K562 (cell line): ENCODE measurements around the gene GGNBP2. TPM values are rescaled to one million over a fixed set of nuclear protein-coding genes. Genes with fewer than 3 reads are reported as not detected.
A peak's percentile ranks its signal among the peaks of the same experiment; 100 is the strongest.

Experiments used
- E4F1 ChIP-seq: fragments of 250-450 bp; sonication (Bioruptor Pico); IDR thresholded peaks from 2 replicates; pipeline ENCODE4 v1.5.0; 2021; ENCODE audit warnings: mild to moderate bottlenecking, borderline replicate concordance
- HBP1 ChIP-seq: fragments of 450-650 bp; formaldehyde crosslinking; IDR thresholded peaks from 2 replicates; pipeline ENCODE4 v1.4.0; 2022; ENCODE audit warnings: missing genetic modification characterization
- MYC ChIP-seq, 2 experiments: fragments of 250-450 bp in 1 of 2; sonication (Bioruptor Pico) in 1 of 2; IDR thresholded peaks; 2 replicates each; pipeline versions ENCODE4 v1.5.1 to v1.6.1; 2012 to 2021; ENCODE audit warnings: low read depth in 2 of 2, borderline replicate concordance in 1 of 2, improper control_type of control experiment in 1 of 2, low read length in 1 of 2, mild to moderate bottlenecking in 1 of 2, moderate library complexity in 1 of 2
- NFE2L1 ChIP-seq: fragments of 450-650 bp; IDR thresholded peaks from 2 replicates; pipeline ENCODE4 v1.6.1; 2016; ENCODE audit warnings: missing genetic modification characterization, low read depth, mild to moderate bottlenecking, missing compliant biosample characterization, moderate library complexity, borderline replicate concordance
- POLR2A ChIP-seq: fragments of 450-650 bp; conservative IDR thresholded peaks from 2 replicates; pipeline ENCODE4 v1.6.1; 2016
- PRMT5 ChIP-seq: sonication (generic); formaldehyde crosslinking; IDR thresholded peaks from 2 replicates; pipeline ENCODE4 v1.5.0; 2020; ENCODE audit warnings: missing genetic modification reagents
- RBM34 ChIP-seq: fragments of 200-400 bp; formaldehyde crosslinking; IDR thresholded peaks from 2 replicates; pipeline ENCODE4 v1.6.1; 2018; ENCODE audit warnings: low read length, borderline replicate concordance; ENCODE audit not compliant: insufficient read depth
- SRSF1 ChIP-seq: fragments of 200-400 bp; formaldehyde crosslinking; IDR thresholded peaks from 2 replicates; pipeline ENCODE4 v1.6.1; 2017; ENCODE audit warnings: mild to moderate bottlenecking, low read depth, low read length, moderate library complexity
- ZC3H8 ChIP-seq: fragments of 450-650 bp; IDR thresholded peaks from 2 replicates; pipeline ENCODE4 v1.6.1; 2017
- ZNF324 ChIP-seq: fragments of 250-450 bp; sonication (Bioruptor Pico); IDR thresholded peaks from 2 replicates; pipeline ENCODE4 v1.4.0; 2020; ENCODE audit warnings: mild to moderate bottlenecking
- ZNF347 ChIP-seq: fragments of 450-650 bp; formaldehyde crosslinking; IDR thresholded peaks from 2 replicates; pipeline ENCODE4 v1.4.0; 2020; ENCODE audit warnings: low read depth, mild to moderate bottlenecking, moderate library complexity
- ZNF408 ChIP-seq: fragments of 250-450 bp; sonication (Bioruptor Pico); IDR thresholded peaks from 2 replicates; pipeline ENCODE4 v1.4.0; 2020; ENCODE audit warnings: low read depth, mild to moderate bottlenecking, moderate library complexity
- polyA plus RNA-seq, 8 experiments: library from polyadenylated mRNA; depleted of rRNA in 4 of 8; stranded (reverse) in 5 of 8; unstranded in 3 of 8; fragments of >200 nt; fragmentation: Nextera tagmentation in 2 of 8; fragmentation: Illumina TruSeq in 1 of 8; extraction: Ambion mirVana in 2 of 8; extraction: Trizol in 1 of 8; gene quantifications; 2 replicates each; pipeline versions ENCODE4 v1.2.1 to v1.2.3, GENCODE V29; 2011 to 2014; ENCODE audit warnings: inconsistent platforms in 1 of 8, missing spikeins in 1 of 8
- total RNA-seq, 7 experiments: library from RNA; depleted of rRNA in 6 of 7; stranded (reverse); fragments of >200 nt in 6 of 7; fragmentation: Illumina TruSeq in 2 of 7; extraction: Trizol in 2 of 7; gene quantifications; 2 replicates each; pipeline versions ENCODE4 v1.2.1 to v1.2.3, GENCODE V29; 2011 to 2021; ENCODE audit warnings: low replicate concordance in 1 of 7
- TF ChIP-seq, protein P1 (sequence below): conservative IDR thresholded peaks from 2 replicates; pipeline ENCODE4 v1.6.1; 2011; ENCODE audit warnings: low read depth, mild to moderate bottlenecking, low read length; ENCODE audit not compliant: control insufficient read depth
- TF ChIP-seq, protein P2 (sequence below): fragments of 450-650 bp; IDR thresholded peaks from 2 replicates; pipeline ENCODE4 v1.6.1; 2014; ENCODE audit warnings: low read depth, mild to moderate bottlenecking, moderate library complexity, borderline replicate concordance
- TF ChIP-seq, protein P3 (sequence below): fragments of 450-650 bp; IDR thresholded peaks from 2 replicates; pipeline ENCODE4 v1.6.1; 2016
- TF ChIP-seq, protein P4 (sequence below): fragments of 250-450 bp; sonication (Bioruptor Pico); IDR thresholded peaks from 2 replicates; pipeline ENCODE4 v1.8.0; 2022; ENCODE audit warnings: inconsistent platforms

The GGNBP2 gene
- total and polyA plus RNA-seq, 9 of the 15 experiments (the other 6 are each of a cell fraction or from before 2014, with no cell fraction given) = 35.7 to 96.6 (median 64.1) TPM

- TF ChIP-seq, protein P1, sequence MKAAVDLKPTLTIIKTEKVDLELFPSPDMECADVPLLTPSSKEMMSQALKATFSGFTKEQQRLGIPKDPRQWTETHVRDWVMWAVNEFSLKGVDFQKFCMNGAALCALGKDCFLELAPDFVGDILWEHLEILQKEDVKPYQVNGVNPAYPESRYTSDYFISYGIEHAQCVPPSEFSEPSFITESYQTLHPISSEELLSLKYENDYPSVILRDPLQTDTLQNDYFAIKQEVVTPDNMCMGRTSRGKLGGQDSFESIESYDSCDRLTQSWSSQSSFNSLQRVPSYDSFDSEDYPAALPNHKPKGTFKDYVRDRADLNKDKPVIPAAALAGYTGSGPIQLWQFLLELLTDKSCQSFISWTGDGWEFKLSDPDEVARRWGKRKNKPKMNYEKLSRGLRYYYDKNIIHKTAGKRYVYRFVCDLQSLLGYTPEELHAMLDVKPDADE = peak; percentile 15; the same call in 1 of the 2 replicates
- no peak for TF ChIP-seq ZNF408 (CRISPR knock-in tag)
- no peak for TF ChIP-seq NFE2L1 (tag)
- no peak for TF ChIP-seq ZC3H8
- 0 out of 2 replicates have a peak, but pooled peaks have one; percentile 8 for TF ChIP-seq POLR2A
- peak; percentile 92 for TF ChIP-seq MYC (IDR thresholded peaks at IDR 0.05; ENCODE audit: low read depth, low read length)
- no peak for TF ChIP-seq MYC (CRISPR knock-in tag; IDR thresholded peaks at IDR 0.05; ENCODE audit: borderline replicate concordance, low read depth)
- no peak for TF ChIP-seq PRMT5 (CRISPR knock-in tag)
- no peak for TF ChIP-seq E4F1 (CRISPR knock-in tag)
- TF ChIP-seq HBP1 (CRISPR knock-in tag) = no peak
- TF ChIP-seq, protein P2, sequence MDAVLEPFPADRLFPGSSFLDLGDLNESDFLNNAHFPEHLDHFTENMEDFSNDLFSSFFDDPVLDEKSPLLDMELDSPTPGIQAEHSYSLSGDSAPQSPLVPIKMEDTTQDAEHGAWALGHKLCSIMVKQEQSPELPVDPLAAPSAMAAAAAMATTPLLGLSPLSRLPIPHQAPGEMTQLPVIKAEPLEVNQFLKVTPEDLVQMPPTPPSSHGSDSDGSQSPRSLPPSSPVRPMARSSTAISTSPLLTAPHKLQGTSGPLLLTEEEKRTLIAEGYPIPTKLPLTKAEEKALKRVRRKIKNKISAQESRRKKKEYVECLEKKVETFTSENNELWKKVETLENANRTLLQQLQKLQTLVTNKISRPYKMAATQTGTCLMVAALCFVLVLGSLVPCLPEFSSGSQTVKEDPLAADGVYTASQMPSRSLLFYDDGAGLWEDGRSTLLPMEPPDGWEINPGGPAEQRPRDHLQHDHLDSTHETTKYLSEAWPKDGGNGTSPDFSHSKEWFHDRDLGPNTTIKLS = no peak; the same call in 1 of the 2 replicates
- no peak for TF ChIP-seq RBM34
- TF ChIP-seq SRSF1 = no peak
- TF ChIP-seq, protein P3, sequence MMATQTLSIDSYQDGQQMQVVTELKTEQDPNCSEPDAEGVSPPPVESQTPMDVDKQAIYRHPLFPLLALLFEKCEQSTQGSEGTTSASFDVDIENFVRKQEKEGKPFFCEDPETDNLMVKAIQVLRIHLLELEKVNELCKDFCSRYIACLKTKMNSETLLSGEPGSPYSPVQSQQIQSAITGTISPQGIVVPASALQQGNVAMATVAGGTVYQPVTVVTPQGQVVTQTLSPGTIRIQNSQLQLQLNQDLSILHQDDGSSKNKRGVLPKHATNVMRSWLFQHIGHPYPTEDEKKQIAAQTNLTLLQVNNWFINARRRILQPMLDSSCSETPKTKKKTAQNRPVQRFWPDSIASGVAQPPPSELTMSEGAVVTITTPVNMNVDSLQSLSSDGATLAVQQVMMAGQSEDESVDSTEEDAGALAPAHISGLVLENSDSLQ = no peak
- TF ChIP-seq, protein P4, sequence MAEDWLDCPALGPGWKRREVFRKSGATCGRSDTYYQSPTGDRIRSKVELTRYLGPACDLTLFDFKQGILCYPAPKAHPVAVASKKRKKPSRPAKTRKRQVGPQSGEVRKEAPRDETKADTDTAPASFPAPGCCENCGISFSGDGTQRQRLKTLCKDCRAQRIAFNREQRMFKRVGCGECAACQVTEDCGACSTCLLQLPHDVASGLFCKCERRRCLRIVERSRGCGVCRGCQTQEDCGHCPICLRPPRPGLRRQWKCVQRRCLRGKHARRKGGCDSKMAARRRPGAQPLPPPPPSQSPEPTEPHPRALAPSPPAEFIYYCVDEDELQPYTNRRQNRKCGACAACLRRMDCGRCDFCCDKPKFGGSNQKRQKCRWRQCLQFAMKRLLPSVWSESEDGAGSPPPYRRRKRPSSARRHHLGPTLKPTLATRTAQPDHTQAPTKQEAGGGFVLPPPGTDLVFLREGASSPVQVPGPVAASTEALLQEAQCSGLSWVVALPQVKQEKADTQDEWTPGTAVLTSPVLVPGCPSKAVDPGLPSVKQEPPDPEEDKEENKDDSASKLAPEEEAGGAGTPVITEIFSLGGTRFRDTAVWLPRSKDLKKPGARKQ = no peak
- no peak for TF ChIP-seq ZNF324 (CRISPR knock-in tag)
- no peak for TF ChIP-seq ZNF347 (CRISPR knock-in tag)
Observed at GRCh38 chr17:36608794-36609497, 64.2 kb downstream of the GGNBP2 start (continued).
